A549 (cell line): ENCODE data around the gene ZCCHC24. TPM values are rescaled to one million over a fixed set of nuclear protein-coding genes. Genes with fewer than 3 reads are reported as not detected.

ENCODE experiments used
- ATAC-seq, 2 experiments: fragments of 200-7000 bp in 1 of 2; fragments of >200 bp in 1 of 2; cut with Nextera tagmentation in 1 of 2; cut with Tn5 transposase in 1 of 2; 3 replicates each; pipeline versions ENCODE4 v1.8.0 to v1.9.1; 2018 to 2020; ENCODE audit warnings: mild to moderate bottlenecking in 1 of 2, moderate library complexity in 1 of 2
- CTCF ChIA-PET: fragments of 300-600 bp; sonication (Branson Sonifier 250); formaldehyde crosslinking; extraction: SDS; loops from one replicate; lab custom pipeline; 2021; ENCODE audit warnings: antibody characterized with exemption, inconsistent platforms; lab: Yijun Ruan, JAX
- POLR2A ChIA-PET: fragments of 350-600 bp; formaldehyde crosslinking; extraction: SDS; loops from one replicate; lab custom pipeline; 2021; ENCODE audit warnings: antibody characterized with exemption, inconsistent platforms; lab: Yijun Ruan, JAX
- DNase-seq, 2 experiments: peaks; one replicate each; pipeline versions ENCODE4 v3.0.0 to v3.0.0-alpha.2; 2011 to 2016; ENCODE audit warnings: low read depth in 1 of 2, low spot score in 1 of 2
- FAIRE-seq: peaks from 2 replicates; lab custom pipeline; 2011; peaks lifted over from hg19 to GRCh38; lab: Jason Lieb, UNC
- H3K27ac ChIP-seq, 2 experiments: fragments of >200 bp; sonication (Bioruptor Twin); formaldehyde crosslinking; 3 replicates each; pipeline ENCODE4 v1.5.1; 2016 to 2017
- H3K4me1 ChIP-seq: fragments of >200 bp; sonication (Bioruptor Twin); formaldehyde crosslinking; 3 replicates; pipeline ENCODE4 v1.6.1; 2016
- H3K4me2 ChIP-seq: fragments of >200 bp; sonication (Bioruptor Twin); formaldehyde crosslinking; 3 replicates; pipeline ENCODE4 v1.6.1; 2016
- H3K4me3 ChIP-seq: fragments of >200 bp; sonication (Bioruptor Twin); formaldehyde crosslinking; 3 replicates; pipeline ENCODE4 v1.5.1; 2016
- H3K9me3 ChIP-seq: fragments of >200 bp; sonication (Bioruptor Twin); formaldehyde crosslinking; 3 replicates; pipeline ENCODE4 v1.6.1; 2016
- ATOH8 ChIP-seq: fragments of 250-450 bp; sonication (Bioruptor Pico); IDR thresholded peaks from 2 replicates; pipeline ENCODE4 v1.5.0; 2020; ENCODE audit warnings: low read depth, mild to moderate bottlenecking, moderate library complexity
- CHD2 ChIP-seq: fragments of 150-350 bp; IDR thresholded peaks from 2 replicates; pipeline ENCODE4 v1.6.1; 2014; ENCODE audit warnings: low read length; ENCODE audit not compliant: partially characterized antibody
- CTCF ChIP-seq: fragments of >200 bp; sonication (Bioruptor Twin); formaldehyde crosslinking; IDR thresholded peaks from 3 replicates; pipeline ENCODE4 v1.5.1; 2016
- EHMT2 ChIP-seq: fragments of 200-600 bp; sonication (generic); IDR thresholded peaks from 2 replicates; pipeline ENCODE4 v1.6.1; 2016; ENCODE audit warnings: antibody characterized with exemption, low read depth, mild to moderate bottlenecking, moderate library complexity
- EP300 ChIP-seq, 2 experiments: fragments of >200 bp; sonication (Bioruptor Twin); formaldehyde crosslinking; IDR thresholded peaks; 2 replicates in 1 of 2; 3 replicates in 1 of 2; pipeline ENCODE4 v1.6.1; 2016 to 2017
- HOXA7 ChIP-seq: fragments of 250-450 bp; sonication (Bioruptor Pico); IDR thresholded peaks from 2 replicates; pipeline ENCODE4 v1.5.0; 2020; ENCODE audit warnings: mild to moderate bottlenecking, moderate library complexity
- HOXB13 ChIP-seq: fragments of 250-450 bp; sonication (Bioruptor Pico); IDR thresholded peaks from 2 replicates; pipeline ENCODE4 v1.5.0; 2020; ENCODE audit warnings: low read depth, mild to moderate bottlenecking, moderate library complexity
- HOXB5 ChIP-seq: fragments of 250-450 bp; sonication (Bioruptor Pico); IDR thresholded peaks from 2 replicates; pipeline ENCODE4 v1.5.0; 2020; ENCODE audit warnings: mild to moderate bottlenecking, moderate library complexity
- MYC ChIP-seq: IDR thresholded peaks from 2 replicates; pipeline ENCODE4 v1.6.1; 2012; ENCODE audit warnings: mild to moderate bottlenecking, inconsistent platforms, low read length, improper control_type of control experiment, borderline replicate concordance
- NFE2L2 ChIP-seq: fragments of 150-350 bp; conservative IDR thresholded peaks from 2 replicates; pipeline ENCODE4 v1.6.1; 2014; ENCODE audit warnings: low read length
- NPAS2 ChIP-seq: fragments of 250-450 bp; sonication (Bioruptor Pico); IDR thresholded peaks from 2 replicates; pipeline ENCODE4 v1.8.0; 2022; ENCODE audit warnings: mild to moderate bottlenecking, moderate library complexity, borderline replicate concordance
- PHF8 ChIP-seq: fragments of 200-600 bp; sonication (generic); IDR thresholded peaks from 2 replicates; pipeline ENCODE4 v1.6.1; 2016; ENCODE audit warnings: low read depth, mild to moderate bottlenecking, antibody characterized with exemption, moderate library complexity, borderline replicate concordance
- POLR2A ChIP-seq: IDR thresholded peaks from 2 replicates; pipeline ENCODE4 v1.6.1; 2012; ENCODE audit warnings: mild to moderate bottlenecking, low read length
- POLR2AphosphoS2 ChIP-seq: conservative IDR thresholded peaks from 2 replicates; pipeline ENCODE4 v1.6.1; 2012; ENCODE audit warnings: low read length, improper control_type of control experiment, inconsistent platforms
- REST ChIP-seq: fragments of 200-600 bp; sonication (generic); IDR thresholded peaks from 2 replicates; pipeline ENCODE4 v1.6.1; 2016; ENCODE audit warnings: antibody characterized with exemption, mild to moderate bottlenecking, moderate library complexity
- SMC3 ChIP-seq: fragments of >200 bp; sonication (Bioruptor Twin); formaldehyde crosslinking; IDR thresholded peaks from 3 replicates; pipeline ENCODE4 v1.6.1; 2018; ENCODE audit warnings: inconsistent platforms
- ZFP36 ChIP-seq: fragments of 450-650 bp; IDR thresholded peaks from 2 replicates; pipeline ENCODE4 v1.6.1; 2014; ENCODE audit warnings: borderline replicate concordance; ENCODE audit not compliant: partially characterized antibody
- ZSCAN20 ChIP-seq: fragments of 250-450 bp; sonication (Bioruptor Pico); IDR thresholded peaks from 2 replicates; pipeline ENCODE4 v1.8.0; 2022; ENCODE audit warnings: mild to moderate bottlenecking, moderate library complexity
- WGBS: methylation state at CpG from one replicate; pipeline ENCODE4 v1.1.6; 2017; ENCODE audit errors: missing lambda C conversion rate; 5-methylcytosine and 5-hydroxymethylcytosine counted together
- polyA plus RNA-seq, 4 experiments: library from polyadenylated mRNA; depleted of rRNA in 3 of 4; stranded (reverse); fragments of >200 nt; fragmentation: RNase III in 1 of 4; extraction: RNeasy Plus Mini Kit Qiagen cat#74134 plus additional on column Dnase treatment in 1 of 4; gene quantifications; 2 replicates in 3 of 4; 3 replicates in 1 of 4; pipeline ENCODE4 v1.2.3, GENCODE V29; 2011 to 2017
- TF ChIP-seq, protein P1 (sequence below): fragments of >200 bp; sonication (Bioruptor Twin); formaldehyde crosslinking; IDR thresholded peaks from 2 replicates; pipeline ENCODE4 v1.6.1; 2016

The ZCCHC24 gene
- polyA plus RNA-seq, 2 of the 4 experiments (the other 2 are of a cell fraction) = 2.4 to 4.2 TPM

DNA sequence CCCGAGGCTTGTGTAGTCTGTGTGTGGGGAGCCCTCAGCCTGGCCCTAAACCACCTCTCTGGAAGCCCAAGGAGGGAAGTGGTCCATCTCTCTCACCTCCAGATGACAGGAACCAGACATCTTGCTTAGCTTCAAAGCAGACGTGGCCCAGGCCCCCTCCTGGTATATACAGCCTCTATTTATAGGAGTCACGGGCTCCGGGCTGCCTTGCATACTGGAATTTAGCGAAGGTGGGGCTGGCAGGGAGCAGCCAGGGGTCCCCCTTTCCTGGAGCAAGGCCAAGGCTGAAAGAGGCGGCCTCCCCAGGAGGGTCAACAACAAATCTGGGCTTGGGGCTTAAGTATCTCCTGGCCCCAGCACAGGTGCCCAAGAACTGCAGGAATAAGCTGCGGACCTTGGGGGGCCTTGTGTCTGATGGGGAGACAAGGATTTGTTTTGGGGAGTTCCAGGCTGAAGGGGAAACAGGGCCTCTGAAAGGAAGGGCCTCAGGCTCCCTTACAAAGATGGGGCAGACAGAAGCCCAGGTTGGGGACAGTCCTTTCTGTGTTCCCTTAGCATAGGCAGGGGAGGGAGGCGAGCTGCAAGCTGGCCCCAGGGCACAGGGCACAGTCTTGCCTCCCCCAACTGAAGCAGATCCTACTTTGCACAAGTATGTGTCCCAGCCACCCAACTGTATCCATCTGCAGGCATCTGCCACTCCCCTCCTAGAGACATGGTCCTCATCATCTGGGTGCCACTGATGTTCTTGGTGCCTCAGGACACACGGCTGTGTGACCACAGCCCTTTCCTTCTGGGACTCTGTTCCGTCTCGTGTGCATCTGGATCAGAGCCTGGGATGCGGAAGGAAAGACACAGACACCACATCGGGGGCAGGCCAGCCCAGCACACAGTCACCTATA is 11.9 kb downstream of the ZCCHC24 start:
- TF ChIP-seq HOXB5 (CRISPR knock-in tag) = no peak
- TF ChIP-seq ZFP36 = no peak
- TF ChIP-seq ATOH8 = no peak
- no peak for TF ChIP-seq CTCF
- TF ChIP-seq, protein P1, sequence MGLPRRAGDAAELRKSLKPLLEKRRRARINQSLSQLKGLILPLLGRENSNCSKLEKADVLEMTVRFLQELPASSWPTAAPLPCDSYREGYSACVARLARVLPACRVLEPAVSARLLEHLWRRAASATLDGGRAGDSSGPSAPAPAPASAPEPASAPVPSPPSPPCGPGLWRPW = no peak
- no peak for TF ChIP-seq POLR2AphosphoS2
- TF ChIP-seq NPAS2 (CRISPR knock-in tag) = no peak
- no peak for TF ChIP-seq SMC3
- TF ChIP-seq POLR2A = no peak
- TF ChIP-seq, all 56 proteins: peak for 0
- CTCF ChIA-PET = interaction anchor here (1.0 to 2.3 kb wide), 5 partner anchors 7 to 59 kb away, joined by 3 to 5 read pairs (median 3); no protein-coding TSS in a partner anchor
- Histone ChIP-seq H3K4me2 (no peak overlapping the region), H3K27ac (no peak overlapping the region), H3K4me3 (no peak overlapping the region), H3K9me3 (no peaks in the 10 kb centered on the region), H3K4me1 (peaks cover 4% of the 10 kb centered on the region; the same call in 1 of the 3 replicates)
- FAIRE-seq (no peak), ATAC-seq (no peak), DNase-seq (no peak)
- POLR2A ChIA-PET = no interaction called here
- WGBS = 80% methylated on average over 11 of the region's 13 CpGs

- Histone ChIP-seq H3K27ac (no peak overlapping the region), H3K9me3 (no peaks in the 10 kb centered on the region), H3K4me2 (no peak overlapping the region), H3K4me1 (peaks cover 4% of the 10 kb centered on the region; the same call in 1 of the 3 replicates), H3K4me3 (no peak overlapping the region)
- no peak for ATAC-seq
- WGBS = 93% methylated on average over 13 of the region's 17 CpGs
- ChIA-PET POLR2A (no interaction called here), CTCF (interaction anchor here (1.1 to 1.8 kb wide), 4 partner anchors 9 to 58 kb away, joined by 3 to 8 read pairs (median 4); no protein-coding TSS in a partner anchor)
- DNase-seq = no peak
- TF ChIP-seq MYC (no peak), REST (no peak), EP300 (IDR thresholded peaks at IDR 0.05) (no peak), HOXA7 (CRISPR knock-in tag) (no peak), PHF8 (no peak), EHMT2 (no peak), NFE2L2 (no peak), ZSCAN20 (no peak), CHD2 (no peak), HOXB13 (CRISPR knock-in tag) (no peak), POLR2A (no peak)
- no peak for FAIRE-seq
Measured at GRCh38 chr10:79431891-79432831, 13.3 kb downstream of the ZCCHC24 start.
